HG03378 (cell line): ENCODE results near the gene WWC1.

Experiments used
- ATAC-seq: cut with Tn5 transposase; IDR thresholded peaks from one replicate; pipeline ENCODE4 v1.9.1; 2021; ENCODE audit warnings: mild to moderate bottlenecking, moderate library complexity; ENCODE audit not compliant: unreplicated experiment

Gene WWC1

DNA sequence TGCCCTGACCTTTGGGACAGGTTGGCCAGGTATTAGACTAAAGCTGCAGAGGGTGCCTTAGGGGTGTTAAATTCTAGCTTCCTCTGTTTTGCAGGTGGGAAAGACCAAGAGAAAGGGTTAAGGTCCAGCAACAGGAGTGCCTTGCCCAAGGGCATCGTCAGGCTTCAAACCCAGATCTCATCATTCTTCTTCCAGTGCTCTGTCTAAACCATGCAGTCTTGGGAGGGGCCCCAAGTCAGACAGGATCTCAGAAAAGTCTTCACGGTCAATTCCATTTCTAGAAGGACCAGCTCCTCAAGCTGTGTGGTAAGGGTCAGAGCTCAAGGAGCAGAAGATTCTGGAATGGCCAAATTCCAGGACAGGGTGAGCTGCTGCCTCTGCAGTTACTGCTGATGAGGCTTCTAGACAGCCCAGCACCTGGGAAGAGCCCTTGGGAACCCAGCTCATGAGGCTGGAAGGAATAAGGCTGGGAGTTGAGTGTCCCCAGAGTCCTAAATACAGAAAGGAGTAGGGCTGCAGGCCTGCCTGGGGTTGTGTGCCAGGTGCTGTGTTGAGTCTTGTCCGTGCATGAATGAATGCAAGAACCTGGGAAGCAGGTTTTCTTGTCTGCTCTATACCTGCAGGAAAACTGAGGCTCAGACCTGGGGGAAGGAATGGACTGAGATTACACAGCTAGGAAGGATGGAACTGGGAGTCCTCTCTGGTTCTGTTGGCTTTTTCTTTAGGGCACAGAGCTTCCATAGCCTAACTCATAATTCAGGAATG, 69.3 kb downstream of the WWC1 start:
- ATAC-seq: no peak

DNA sequence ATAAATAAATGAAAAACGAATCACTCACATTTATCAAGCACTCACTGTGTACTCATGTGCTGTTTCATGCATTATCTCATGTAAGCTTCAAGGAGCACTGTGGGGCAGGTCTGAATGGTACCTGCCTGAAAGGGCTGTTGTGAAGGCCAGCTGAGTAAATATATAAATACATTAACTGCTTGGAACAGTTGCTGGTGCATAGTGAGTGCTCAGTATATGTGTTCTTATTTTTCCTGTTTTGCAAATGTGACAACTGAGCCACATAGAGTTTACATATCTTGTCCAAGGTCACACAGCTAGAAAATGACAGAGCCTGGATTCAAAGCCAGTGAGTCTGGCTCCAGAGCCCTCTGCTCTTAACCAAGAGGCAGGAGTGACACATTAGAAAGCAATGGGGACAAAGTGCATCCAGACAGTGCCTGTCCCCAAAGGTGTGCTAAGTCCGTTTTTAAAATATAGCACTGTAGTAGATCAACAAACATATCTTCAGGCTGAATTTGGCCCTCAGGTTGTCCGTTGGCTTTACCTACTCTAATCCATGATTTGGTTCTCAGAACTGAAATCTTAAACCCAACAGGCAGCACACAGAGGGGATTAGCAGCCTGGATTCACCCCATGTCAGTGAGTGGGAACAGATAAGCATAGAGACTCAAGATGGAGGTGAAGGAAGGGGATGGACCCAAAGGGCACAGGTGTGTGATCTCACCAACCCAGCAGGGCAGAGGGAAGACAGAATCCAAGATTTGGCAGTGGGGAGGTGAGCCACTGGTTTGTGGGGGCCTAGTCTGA, 70.8 kb downstream of the WWC1 start:
- ATAC-seq: no peak

DNA sequence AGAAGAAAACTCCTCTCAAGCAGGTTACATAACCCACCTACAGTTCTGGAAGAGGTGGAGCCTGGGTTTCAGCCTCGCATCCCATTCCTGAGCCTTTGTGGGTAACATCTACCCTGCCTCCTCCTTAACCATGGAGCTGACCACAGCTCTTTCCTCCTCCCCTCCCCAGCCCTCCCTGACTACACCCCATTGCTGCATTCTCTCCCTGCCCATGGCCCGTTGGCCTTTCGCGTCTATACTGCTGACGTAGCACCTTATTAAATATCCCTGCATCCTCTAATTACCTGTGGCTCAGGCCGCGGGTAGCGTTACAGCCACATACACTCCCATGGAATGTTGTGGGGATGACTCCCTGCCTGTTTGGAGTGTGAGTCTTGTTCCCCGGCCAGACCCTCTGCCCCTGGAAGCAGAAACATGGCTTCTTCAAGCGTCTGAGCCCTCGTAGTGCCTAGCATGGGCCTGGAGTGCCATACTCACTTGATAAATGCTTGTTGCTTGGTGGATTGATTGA, 72.8 kb downstream of the WWC1 start:
- ATAC-seq: no peak

DNA sequence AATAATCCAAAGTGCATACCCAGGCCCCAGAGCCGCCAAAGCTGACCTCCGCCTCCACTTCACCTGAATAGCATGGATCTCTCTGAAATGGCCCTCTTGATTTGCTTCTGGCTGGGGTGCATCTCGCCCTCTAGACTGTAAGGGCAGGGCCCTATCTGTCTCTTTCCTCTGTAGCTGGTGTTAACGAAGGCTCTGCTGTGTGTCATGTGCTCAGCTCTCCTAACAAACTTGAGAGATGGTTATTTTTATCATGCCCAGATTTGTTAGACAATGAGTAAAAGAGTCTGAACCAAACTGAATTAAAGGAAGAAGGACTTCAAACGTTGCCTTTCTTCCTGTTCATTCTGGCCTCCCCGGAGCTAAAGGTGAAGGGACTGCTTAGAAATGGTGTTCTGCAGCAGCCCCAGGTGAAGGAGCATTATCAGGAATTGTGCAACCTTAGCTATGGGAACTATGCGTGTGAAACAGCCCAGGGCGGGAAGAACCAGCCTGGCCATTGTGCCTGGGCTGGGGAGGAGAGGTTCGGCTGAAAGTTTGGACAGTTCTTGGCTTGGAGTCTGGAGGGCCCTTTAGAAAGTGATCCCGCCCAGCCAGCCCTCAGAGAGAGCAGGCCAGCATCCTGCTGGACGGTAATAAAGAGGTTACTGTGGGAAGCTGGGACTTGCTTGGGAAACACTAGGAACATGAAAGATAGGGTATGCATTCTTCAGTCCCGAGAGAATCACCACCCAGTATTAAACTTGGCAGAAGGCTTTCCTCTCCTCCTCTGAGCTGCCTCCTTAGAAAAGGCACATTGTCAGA, 73.5 kb downstream of the WWC1 start:
- no peak for ATAC-seq

- no peak for ATAC-seq
These were observed 74.2 kb downstream of the WWC1 start for GRCh38 chr5:168365581-168366081.

DNA sequence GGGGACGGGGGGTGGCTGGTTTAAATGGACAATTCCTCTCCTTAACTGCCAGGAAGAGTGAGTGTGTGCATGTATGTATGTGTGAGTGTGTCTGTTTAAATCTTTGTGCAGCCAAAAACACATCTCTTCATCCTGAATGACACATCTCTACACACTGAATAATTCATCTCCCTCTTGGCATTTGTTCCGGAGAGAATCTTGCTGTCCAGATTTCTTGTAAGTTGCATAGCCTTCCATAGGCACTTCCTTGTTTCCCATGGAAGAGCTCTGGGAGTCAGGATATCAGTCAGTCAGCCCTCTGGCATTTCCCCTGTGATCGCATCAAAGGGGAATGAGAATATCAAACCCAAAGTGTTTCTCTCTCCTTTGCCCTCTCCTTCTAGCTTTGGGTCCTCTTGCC, 74.7 kb downstream of the WWC1 start:
- ATAC-seq: no peak

- ATAC-seq: no peak
These were observed 77.4 kb downstream of the WWC1 start for GRCh38 chr5:168368854-168369253.

- ATAC-seq: no peak
These were observed 79.4 kb downstream of the WWC1 start for GRCh38 chr5:168370831-168371230.

GRCh38 chr5:168372356-168372946, 81.0 kb downstream of the WWC1 start:
- no peak for ATAC-seq

- ATAC-seq: no peak
These were observed 83.1 kb downstream of the WWC1 start for GRCh38 chr5:168374532-168374931.

- no peak for ATAC-seq
These were observed 83.8 kb downstream of the WWC1 start for GRCh38 chr5:168375214-168375613.

DNA sequence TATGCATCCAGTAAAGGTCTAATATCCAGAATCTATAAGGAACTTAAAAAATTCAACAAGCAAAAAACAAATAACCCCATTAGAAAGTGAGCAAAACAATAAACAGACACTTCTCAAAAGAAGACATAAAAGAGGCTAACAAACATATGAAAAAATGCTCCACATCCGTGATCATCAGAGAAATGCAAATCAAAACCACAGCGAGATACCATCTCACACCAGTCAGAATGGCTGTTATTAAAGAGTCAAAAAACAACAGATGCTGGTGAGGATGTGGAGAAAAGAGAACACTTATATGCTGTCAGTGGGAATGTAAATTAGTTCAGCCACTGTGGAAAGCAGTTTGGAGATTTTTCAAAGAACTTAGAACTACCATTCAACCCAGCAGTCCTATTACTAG, 86.1 kb downstream of the WWC1 start:
- ATAC-seq: no peak

DNA sequence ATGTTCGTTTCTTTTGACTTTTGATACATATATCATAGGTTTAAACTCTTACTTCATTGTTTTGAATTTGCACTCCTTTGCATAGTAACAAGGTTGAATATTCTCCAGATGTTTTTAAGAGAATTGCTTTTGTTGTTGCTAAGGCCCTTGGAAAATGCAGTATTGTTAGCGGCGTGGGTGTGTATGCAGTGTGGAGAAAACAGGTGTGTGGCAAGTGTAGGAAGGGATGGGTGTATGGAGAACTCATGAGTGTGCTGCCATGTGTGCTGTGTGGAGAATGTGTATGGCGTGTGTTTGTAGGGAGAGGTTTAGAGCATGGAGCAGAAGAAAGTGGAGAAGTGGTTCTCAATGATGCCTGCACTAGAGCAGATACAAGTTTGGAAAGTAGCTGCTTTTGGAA, 87.3 kb downstream of the WWC1 start:
- no peak for ATAC-seq

GRCh38 chr5:168382421-168382820, 91.0 kb downstream of the WWC1 start:
- no peak for ATAC-seq

GRCh38 chr5:168390491-168390890, 99.0 kb downstream of the WWC1 start:
- no peak for ATAC-seq

DNA sequence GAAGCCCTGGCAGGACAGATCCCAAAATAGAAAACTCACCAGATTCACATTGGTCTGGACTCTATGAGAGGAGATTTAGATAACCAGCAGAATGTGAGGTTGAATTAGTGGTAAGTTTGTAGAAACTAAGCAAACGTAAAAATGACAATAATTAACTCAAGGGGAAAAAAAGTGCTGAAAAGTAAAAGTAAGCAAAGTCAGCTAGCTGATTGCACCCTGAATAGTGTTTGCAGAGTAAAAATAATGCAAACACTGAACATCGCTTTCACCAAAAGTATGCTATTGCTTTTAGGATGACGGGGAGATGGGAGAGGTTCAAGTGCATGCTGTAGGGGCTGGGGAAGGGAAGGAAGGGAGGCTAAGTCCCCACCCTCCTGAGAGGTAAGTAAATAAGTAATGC, 102.3 kb downstream of the WWC1 start:
- ATAC-seq: no peak

- ATAC-seq: no peak
These were observed 109.2 kb downstream of the WWC1 start for GRCh38 chr5:168400429-168401220.

DNA sequence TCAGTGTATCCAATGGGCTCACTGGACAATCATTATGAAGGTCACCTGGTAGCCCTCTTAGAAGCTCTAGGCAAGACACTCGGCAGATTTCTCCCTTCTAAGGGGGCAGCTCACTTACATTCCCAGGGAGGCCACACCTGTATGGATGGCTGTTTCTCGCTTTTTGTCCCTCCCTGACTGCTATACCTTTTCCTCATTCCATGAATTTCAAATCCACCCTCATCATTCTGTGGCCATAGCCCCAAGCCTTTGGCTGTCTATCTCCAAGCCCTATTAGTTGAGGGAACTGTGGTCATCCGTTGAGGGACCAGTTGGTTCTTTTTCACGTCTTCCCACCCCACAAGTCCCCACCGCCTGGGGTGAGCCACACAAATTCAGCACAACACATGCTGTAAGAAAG, 109.8 kb downstream of the WWC1 start:
- no peak for ATAC-seq

DNA sequence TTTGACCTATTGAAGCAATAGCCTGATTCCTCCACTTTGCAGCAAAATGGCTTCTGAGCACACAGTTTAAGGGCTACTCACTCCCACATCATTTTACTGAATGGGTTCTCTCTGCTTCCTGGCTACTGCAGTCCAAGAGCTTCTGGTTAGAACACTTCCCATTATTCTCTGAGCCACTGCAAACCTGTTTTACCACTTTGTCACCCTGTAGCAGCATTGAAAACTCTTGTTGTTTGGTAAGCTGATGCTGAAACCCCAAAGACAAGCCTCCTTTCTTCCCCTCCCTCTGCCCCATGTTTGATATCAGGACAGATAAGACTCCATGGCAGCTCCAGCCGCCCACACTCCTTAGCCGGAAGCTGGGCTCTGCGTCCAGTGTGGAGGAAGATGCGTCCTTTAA, 110.4 kb downstream of the WWC1 start:
- ATAC-seq: no peak

DNA sequence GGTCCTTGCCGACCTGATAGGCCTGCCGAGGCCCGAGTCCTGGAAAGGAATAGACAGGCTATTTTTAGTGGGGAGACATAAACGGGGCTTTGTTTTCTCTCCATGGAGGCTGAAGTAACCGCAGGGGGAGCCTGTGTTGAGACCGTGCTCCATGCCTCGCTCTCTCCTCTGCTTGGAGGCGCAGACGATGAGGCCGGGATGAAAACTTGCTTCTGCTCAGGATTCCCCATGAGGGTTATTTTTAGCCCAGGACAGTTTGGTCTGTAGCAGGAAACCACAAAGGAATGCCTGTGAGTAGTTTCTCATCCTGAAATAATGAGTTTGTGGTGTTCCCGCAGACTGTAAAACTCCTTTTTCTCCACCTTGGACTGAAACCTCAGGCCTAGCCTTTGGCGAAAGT, 112.9 kb downstream of the WWC1 start:
- no peak for ATAC-seq
